ENCODE results near the gene POLD1. TPM values are rescaled to one million over a fixed set of nuclear protein-coding genes. Genes with fewer than 3 reads are reported as not detected.

Gene POLD1
- total and polyA plus RNA-seq, 2 of the 13 experiments (the other 11 are each of a cell fraction or from before 2014, with no cell fraction given), result 17.4 to 54.0 TPM

- 0 out of 2 replicates have a peak, but pooled peaks have one; percentile 20 for TF ChIP-seq ZNF710 (CRISPR knock-in tag; IDR thresholded peaks at IDR 0.05; ENCODE audit: borderline replicate concordance)
- TF ChIP-seq GLI4 (CRISPR knock-in tag; IDR thresholded peaks at IDR 0.05; ENCODE audit: borderline replicate concordance), result peak; percentile 86; the same call in 1 of the 2 replicates
- 0 out of 2 replicates have a peak, but pooled peaks have one; percentile 69 for TF ChIP-seq ZNF761 (CRISPR knock-in tag; conservative IDR thresholded peaks at IDR 0.05)
- TF ChIP-seq ZNF574 (CRISPR knock-in tag; IDR thresholded peaks at IDR 0.05), result peak; percentile 71
- TF ChIP-seq XRCC5 (optimal IDR thresholded peaks at IDR 0.05; ENCODE audit: low read length), result peak; percentile 42
- no peak for TF ChIP-seq LCORL (IDR thresholded peaks at IDR 0.05)
- peak; percentile 40; the same call in 1 of the 2 replicates for TF ChIP-seq LCORL (CRISPR knock-in tag; IDR thresholded peaks at IDR 0.05)
- TF ChIP-seq DR1 (CRISPR knock-in tag; IDR thresholded peaks at IDR 0.05), result peak; percentile 86
- TF ChIP-seq E2F1 (CRISPR knock-in tag; IDR thresholded peaks at IDR 0.05), result peak; percentile 96
- TF ChIP-seq ZNF704 (CRISPR knock-in tag; IDR thresholded peaks at IDR 0.05; ENCODE audit: borderline replicate concordance), result peak; percentile 42; the same call in 1 of the 2 replicates
- TF ChIP-seq ZNF501 (CRISPR knock-in tag; IDR thresholded peaks at IDR 0.05), result peak; percentile 38
- TF ChIP-seq ZNF17 (CRISPR knock-in tag; IDR thresholded peaks at IDR 0.05), result no peak
- TF ChIP-seq, protein P1, sequence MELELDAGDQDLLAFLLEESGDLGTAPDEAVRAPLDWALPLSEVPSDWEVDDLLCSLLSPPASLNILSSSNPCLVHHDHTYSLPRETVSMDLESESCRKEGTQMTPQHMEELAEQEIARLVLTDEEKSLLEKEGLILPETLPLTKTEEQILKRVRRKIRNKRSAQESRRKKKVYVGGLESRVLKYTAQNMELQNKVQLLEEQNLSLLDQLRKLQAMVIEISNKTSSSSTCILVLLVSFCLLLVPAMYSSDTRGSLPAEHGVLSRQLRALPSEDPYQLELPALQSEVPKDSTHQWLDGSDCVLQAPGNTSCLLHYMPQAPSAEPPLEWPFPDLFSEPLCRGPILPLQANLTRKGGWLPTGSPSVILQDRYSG (CRISPR knock-in tag; IDR thresholded peaks at IDR 0.05), result 0 out of 2 replicates have a peak, but pooled peaks have one; percentile 66
- peak; percentile 87 for TF ChIP-seq TAF15 (IDR thresholded peaks at IDR 0.05; ENCODE audit: low read depth, low read length, poor library complexity, severe bottlenecking)
- TF ChIP-seq ZFP82 (CRISPR knock-in tag; IDR thresholded peaks at IDR 0.05; ENCODE audit: borderline replicate concordance), result peak; percentile 91; the same call in 1 of the 2 replicates
- TF ChIP-seq SRY (CRISPR knock-in tag; IDR thresholded peaks at IDR 0.05), result peak; percentile 27
- peak; percentile 21 for TF ChIP-seq HNRNPH1 (optimal IDR thresholded peaks at IDR 0.05; ENCODE audit: low read depth, low read length)
Observed at GRCh38 chr19:50383852-50384684, at the start of gene POLD1 (continued).

Data from HepG2 (cell line).